ENCODE results near the gene IL17B.

- no peak for TF ChIP-seq CTCF (IDR thresholded peaks at IDR 0.05)
- TF ChIP-seq POLR2A (IDR thresholded peaks at IDR 0.05) = no peak
Measured at GRCh38 chr5:149419532-149419858, 40.4 kb upstream of the IL17B start.

Data from esophagus squamous epithelium (tissue), 4 donors.